ENCODE measurements around the gene BBIP1.

DNA sequence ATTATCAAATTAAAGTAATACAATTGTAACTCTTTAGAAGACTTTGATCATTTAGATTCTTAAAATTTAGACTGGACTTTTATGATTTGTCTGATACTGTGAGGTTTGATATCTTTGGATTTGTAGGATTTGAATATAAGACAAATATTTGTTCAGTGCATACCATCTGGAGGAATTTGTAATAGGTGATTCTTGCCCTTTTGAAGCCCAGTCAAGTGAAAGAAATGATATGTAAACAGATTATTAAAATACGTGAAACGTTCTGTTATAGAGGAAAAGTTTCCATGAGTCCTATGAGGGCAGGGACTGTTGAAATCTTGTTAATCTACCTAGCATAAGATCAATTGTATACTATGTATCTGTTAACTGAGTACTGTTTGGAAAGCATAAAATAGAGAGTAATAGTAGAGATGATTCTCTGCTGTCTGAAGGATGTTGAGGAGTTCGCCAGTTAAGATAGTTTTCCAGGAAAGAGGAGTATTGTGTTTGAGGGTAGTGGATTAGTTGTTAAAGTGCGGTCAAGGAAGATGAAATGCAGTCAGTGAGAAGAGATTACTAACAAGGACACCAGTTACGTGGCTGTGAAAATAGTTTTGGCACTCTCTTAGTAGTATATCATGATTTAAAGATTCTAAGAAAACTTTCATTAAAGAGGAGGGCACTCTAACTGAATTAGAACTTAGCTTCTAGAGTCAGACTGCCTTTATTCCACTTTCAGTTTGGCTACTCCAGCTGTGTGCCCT lies 32.9 kb downstream of the BBIP1 start:
- TF ChIP-seq, protein P1, sequence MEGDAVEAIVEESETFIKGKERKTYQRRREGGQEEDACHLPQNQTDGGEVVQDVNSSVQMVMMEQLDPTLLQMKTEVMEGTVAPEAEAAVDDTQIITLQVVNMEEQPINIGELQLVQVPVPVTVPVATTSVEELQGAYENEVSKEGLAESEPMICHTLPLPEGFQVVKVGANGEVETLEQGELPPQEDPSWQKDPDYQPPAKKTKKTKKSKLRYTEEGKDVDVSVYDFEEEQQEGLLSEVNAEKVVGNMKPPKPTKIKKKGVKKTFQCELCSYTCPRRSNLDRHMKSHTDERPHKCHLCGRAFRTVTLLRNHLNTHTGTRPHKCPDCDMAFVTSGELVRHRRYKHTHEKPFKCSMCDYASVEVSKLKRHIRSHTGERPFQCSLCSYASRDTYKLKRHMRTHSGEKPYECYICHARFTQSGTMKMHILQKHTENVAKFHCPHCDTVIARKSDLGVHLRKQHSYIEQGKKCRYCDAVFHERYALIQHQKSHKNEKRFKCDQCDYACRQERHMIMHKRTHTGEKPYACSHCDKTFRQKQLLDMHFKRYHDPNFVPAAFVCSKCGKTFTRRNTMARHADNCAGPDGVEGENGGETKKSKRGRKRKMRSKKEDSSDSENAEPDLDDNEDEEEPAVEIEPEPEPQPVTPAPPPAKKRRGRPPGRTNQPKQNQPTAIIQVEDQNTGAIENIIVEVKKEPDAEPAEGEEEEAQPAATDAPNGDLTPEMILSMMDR (IDR thresholded peaks at IDR 0.05) = no peak
- no peak for TF ChIP-seq POLR2A (IDR thresholded peaks at IDR 0.05)

Data from heart left ventricle (tissue), 13 donors.